Gastroesophageal sphincter (tissue), 3 donors: ENCODE data around the gene BHLHE41.

Experiments
- POLR2A ChIP-seq, 2 donors: fragments of 450-650 bp; IDR thresholded peaks; one replicate each; pipeline ENCODE4 v1.6.1; 2017; ENCODE audit warnings: antibody characterized with exemption in 2 of 2, mild to moderate bottlenecking in 2 of 2, moderate library complexity in 1 of 2
- POLR2AphosphoS5 ChIP-seq: sonication (generic); formaldehyde crosslinking; IDR thresholded peaks from one replicate; pipeline ENCODE4 v1.6.1; 2017; ENCODE audit warnings: antibody characterized with exemption
- TF ChIP-seq, protein P1 (sequence below), 4 experiments: fragments of 200-600 bp in 2 of 4; fragments of 450-650 bp in 2 of 4; sonication (generic) in 1 of 4; IDR thresholded peaks; one replicate each; pipeline ENCODE4 v1.5.1; 2017 to 2019; ENCODE audit warnings: antibody characterized with exemption in 4 of 4, mild to moderate bottlenecking in 2 of 4, moderate library complexity in 2 of 4

- TF ChIP-seq, protein P1, sequence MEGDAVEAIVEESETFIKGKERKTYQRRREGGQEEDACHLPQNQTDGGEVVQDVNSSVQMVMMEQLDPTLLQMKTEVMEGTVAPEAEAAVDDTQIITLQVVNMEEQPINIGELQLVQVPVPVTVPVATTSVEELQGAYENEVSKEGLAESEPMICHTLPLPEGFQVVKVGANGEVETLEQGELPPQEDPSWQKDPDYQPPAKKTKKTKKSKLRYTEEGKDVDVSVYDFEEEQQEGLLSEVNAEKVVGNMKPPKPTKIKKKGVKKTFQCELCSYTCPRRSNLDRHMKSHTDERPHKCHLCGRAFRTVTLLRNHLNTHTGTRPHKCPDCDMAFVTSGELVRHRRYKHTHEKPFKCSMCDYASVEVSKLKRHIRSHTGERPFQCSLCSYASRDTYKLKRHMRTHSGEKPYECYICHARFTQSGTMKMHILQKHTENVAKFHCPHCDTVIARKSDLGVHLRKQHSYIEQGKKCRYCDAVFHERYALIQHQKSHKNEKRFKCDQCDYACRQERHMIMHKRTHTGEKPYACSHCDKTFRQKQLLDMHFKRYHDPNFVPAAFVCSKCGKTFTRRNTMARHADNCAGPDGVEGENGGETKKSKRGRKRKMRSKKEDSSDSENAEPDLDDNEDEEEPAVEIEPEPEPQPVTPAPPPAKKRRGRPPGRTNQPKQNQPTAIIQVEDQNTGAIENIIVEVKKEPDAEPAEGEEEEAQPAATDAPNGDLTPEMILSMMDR (IDR thresholded peaks at IDR 0.05) = no peak
- TF ChIP-seq POLR2A (IDR thresholded peaks at IDR 0.05) = no peak
- TF ChIP-seq POLR2AphosphoS5 = no peak
These were observed 33.9 kb downstream of the BHLHE41 start for GRCh38 chr12:26090836-26091510.
